ENCODE measurements around the gene CEND1.
A peak's percentile ranks its signal among the peaks of the same experiment; 100 is the strongest.

CEND1 gene

GRCh38 chr11:789943-790342, at the start of gene CEND1:
Gene CEND1, minus strand, starts transcription at chr11:790090. Its CDS starts 1,514 bp downstream, at chr11:788576.
- DNase-seq: peak; percentile 39

GRCh38 chr11:839280-839623, 49.4 kb upstream of the CEND1 start:
- DNase-seq: no peak

- no peak for DNase-seq
Observed at GRCh38 chr11:838441-839279, 48.8 kb upstream of the CEND1 start.

GRCh38 chr11:837990-838307, 48.1 kb upstream of the CEND1 start:
- no peak for DNase-seq

GRCh38 chr11:837189-837989, 47.5 kb upstream of the CEND1 start:
- no peak for DNase-seq

GRCh38 chr11:836700-837099, 46.8 kb upstream of the CEND1 start:
- DNase-seq: no peak

- DNase-seq: no peak
Observed at GRCh38 chr11:836274-836673, 46.4 kb upstream of the CEND1 start.

- DNase-seq: peak; percentile 54
Observed at GRCh38 chr11:834371-835316, 44.8 kb upstream of the CEND1 start.

- no peak for DNase-seq
Observed at GRCh38 chr11:833849-834311, 44.0 kb upstream of the CEND1 start.

GRCh38 chr11:833114-833791, 43.4 kb upstream of the CEND1 start:
- no peak for DNase-seq

- DNase-seq: peak; percentile 58
Observed at GRCh38 chr11:832529-833113, 42.7 kb upstream of the CEND1 start, which contains the start of gene CD151. Gene CD151, plus strand, starts transcription at chr11:832952. Its CDS starts 3,118 bp downstream, at chr11:836070.

- no peak for DNase-seq
Observed at GRCh38 chr11:831961-832528, 42.2 kb upstream of the CEND1 start.

GRCh38 chr11:831118-831864, 41.4 kb upstream of the CEND1 start:
- peak; percentile 38 for DNase-seq

GRCh38 chr11:830295-831117, 40.6 kb upstream of the CEND1 start:
- peak; percentile 54 for DNase-seq

GRCh38 chr11:829847-830294, 40.0 kb upstream of the CEND1 start:
- no peak for DNase-seq

GRCh38 chr11:829176-829846, 39.4 kb upstream of the CEND1 start:
- DNase-seq: no peak

GRCh38 chr11:828506-829175, 38.8 kb upstream of the CEND1 start:
- DNase-seq: no peak

GRCh38 chr11:827897-828192, 38.0 kb upstream of the CEND1 start, which contains the start of gene CRACR2B:
Gene CRACR2B, plus strand, starts transcription at chr11:827919. Its CDS starts 689 bp downstream, at chr11:828608.
- DNase-seq: no peak
